ENCODE results near the gene C19orf25. TPM values are rescaled to one million over a fixed set of nuclear protein-coding genes. Genes with fewer than 3 reads are reported as not detected.
A peak's percentile ranks its signal among the peaks of the same experiment; 100 is the strongest.

C19orf25 gene
- total RNA-seq, 4 donors from 2014 or later = 21.6 to 43.6 (median 29.8) TPM

- whole genome bisulfite sequencing = 65% methylated on average over 27 of the region's 31 CpGs
- H3K27me3 ChIP-seq = peaks cover 0 to 90% (median 30%) of the 10 kb centered on the region in 4 donors
Observed at GRCh38 chr19:1525343-1525742, 46.3 kb upstream of the C19orf25 start.

GRCh38 chr19:1524972-1525325 lies 45.9 kb upstream of the C19orf25 start:
- WGBS = 54% methylated on average over 7 of the region's 17 CpGs
- peaks cover 9 to 16% (median 13%) of the 10 kb centered on the region in 4 donors for H3K4me1 ChIP-seq
- no peaks in the 10 kb centered on the region for H3K9me3 ChIP-seq
- intact Hi-C loops (cut with DNase I) = no loop called here
- H3K36me3 ChIP-seq = no peaks in the 10 kb centered on the region
- H3K4me3 ChIP-seq = no peak overlapping the region
- peaks cover 0 to 90% (median 30%) of the 10 kb centered on the region in 4 donors for H3K27me3 ChIP-seq
- no peak for DNase-seq (ENCODE audit: extremely low spot score)
- no peak overlapping the region for H3K27ac ChIP-seq (replicated peaks in 1 of 4)
- no peak for TF ChIP-seq EP300 (IDR thresholded peaks at IDR 0.05)
- no peak for TF ChIP-seq CTCF (IDR thresholded peaks at IDR 0.05)
- no peak for TF ChIP-seq POLR2AphosphoS5 (IDR thresholded peaks at IDR 0.05)
- no peak for TF ChIP-seq POLR2A (IDR thresholded peaks at IDR 0.05; ENCODE audit: low read depth)

More at GRCh38 chr19:1525343-1525742, 46.3 kb upstream of the C19orf25 start:
- H3K27ac ChIP-seq (replicated peaks in 1 of 4) = no peak overlapping the region
- H3K4me1 ChIP-seq = peaks cover 9 to 16% (median 13%) of the 10 kb centered on the region in 4 donors
- DNase-seq (ENCODE audit: extremely low spot score) = no peak
- no peak for TF ChIP-seq CTCF (IDR thresholded peaks at IDR 0.05)
- no peak for TF ChIP-seq POLR2A (IDR thresholded peaks at IDR 0.05; ENCODE audit: low read depth)
- no peak for TF ChIP-seq POLR2AphosphoS5 (IDR thresholded peaks at IDR 0.05)
- no peak for TF ChIP-seq EP300 (IDR thresholded peaks at IDR 0.05)
- no peak overlapping the region for H3K4me3 ChIP-seq
- no peaks in the 10 kb centered on the region for H3K9me3 ChIP-seq
- H3K36me3 ChIP-seq = no peaks in the 10 kb centered on the region
- intact Hi-C loops (cut with DNase I) = no loop called here

DNA sequence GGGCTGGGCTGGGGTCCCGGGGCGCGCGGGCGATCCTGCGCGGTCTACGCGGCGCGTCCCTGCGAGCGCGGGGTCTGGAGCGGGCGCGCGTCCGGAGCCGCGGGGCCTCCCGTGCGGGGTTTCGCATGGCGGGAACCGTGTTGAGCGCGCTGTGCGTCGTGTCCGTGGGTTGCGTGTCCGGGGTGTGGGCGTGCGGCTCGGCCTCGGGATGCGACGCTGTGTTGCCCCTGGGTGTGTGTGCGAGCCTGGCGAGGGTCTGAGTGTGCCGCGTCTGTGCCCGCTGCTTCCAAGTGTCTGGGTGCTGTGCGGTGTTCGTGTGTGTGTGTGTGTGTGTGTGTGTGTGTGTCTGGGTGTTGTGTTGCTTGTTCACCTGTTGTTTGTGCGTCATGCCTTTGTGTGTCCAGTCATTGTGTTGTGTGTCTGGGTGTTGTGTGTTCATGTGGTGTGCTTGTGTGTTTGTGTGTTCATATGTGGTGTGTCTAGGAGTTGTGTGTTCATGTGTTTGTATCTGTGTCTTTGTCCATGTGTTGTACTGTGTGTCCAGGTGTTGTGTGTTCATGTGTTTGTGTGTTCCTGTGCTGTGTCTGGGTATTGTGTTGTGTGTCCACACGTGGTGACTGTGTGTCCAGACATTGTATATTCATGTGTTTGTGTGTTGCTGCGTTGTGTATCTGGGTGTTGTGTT lies 45.4 kb upstream of the C19orf25 start:
- TF ChIP-seq EP300 (IDR thresholded peaks at IDR 0.05) = no peak
- no peak for TF ChIP-seq POLR2A (IDR thresholded peaks at IDR 0.05; ENCODE audit: low read depth)
- TF ChIP-seq CTCF (IDR thresholded peaks at IDR 0.05) = no peak
- no peak for TF ChIP-seq POLR2AphosphoS5 (IDR thresholded peaks at IDR 0.05)
- H3K36me3 ChIP-seq = no peaks in the 10 kb centered on the region
- WGBS = 12% methylated on average over 22 of the region's 49 CpGs
- no peak for DNase-seq (ENCODE audit: extremely low spot score)
- peaks cover 9 to 16% (median 13%) of the 10 kb centered on the region in 4 donors for H3K4me1 ChIP-seq
- no peaks in the 10 kb centered on the region for H3K9me3 ChIP-seq
- peaks cover 0 to 90% (median 30%) of the 10 kb centered on the region in 4 donors for H3K27me3 ChIP-seq
- peak overlapping the region; percentile 35 to 51 (median 36) for H3K4me3 ChIP-seq
- H3K27ac ChIP-seq (replicated peaks in 1 of 4) = no peak overlapping the region
- intact Hi-C loops (cut with DNase I) = no loop called here

DNA sequence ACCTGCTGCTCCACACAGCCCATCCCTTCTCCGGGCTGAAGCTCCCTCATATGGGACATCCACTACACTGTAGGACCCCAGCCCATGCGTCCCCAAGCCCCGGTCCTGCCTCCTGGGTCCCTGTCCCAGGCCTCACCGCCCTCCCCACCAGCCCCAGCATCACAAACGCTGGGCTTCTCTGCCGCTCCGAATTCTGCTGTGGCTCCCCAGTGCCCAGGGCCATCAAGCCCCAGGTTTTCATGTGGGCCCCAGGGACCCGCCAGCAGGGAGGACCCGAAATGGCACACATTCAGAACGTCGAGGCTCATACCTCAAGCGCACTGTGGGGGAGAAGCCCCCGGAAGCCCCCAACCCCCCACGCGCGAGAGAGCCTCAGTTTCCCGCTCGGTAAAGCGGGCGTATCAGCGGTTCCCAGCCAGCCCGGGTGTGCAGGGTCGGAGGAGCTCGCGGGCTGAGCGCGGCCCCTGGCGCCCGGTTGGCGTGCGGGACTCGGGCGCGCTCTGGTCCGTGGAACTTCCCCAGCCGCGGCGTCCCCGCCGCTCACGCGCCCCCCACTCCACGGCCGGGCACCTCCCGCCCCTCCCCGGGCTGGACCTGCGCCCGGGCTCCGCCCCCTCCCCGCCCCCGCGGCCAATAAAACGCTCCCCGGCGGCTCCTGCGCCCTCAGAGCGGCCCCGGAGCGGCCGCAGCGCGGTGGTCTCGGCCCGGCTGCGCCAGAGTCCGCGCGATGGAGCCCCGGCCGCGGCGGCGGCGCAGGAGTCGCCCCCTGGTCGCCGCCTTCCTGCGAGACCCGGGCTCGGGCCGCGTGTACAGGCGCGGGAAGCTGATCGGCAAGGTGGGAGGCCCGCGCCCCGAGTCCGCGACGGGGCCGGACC lies 44.6 kb upstream of the C19orf25 start, which contains the start of gene PLK5:
TSS of gene PLK5 (plus strand) at position 666 of the 875 bp plus-strand sequence. CDS start 2,920 bp downstream, outside the sequence.
- Histone ChIP-seq H3K27me3 (peaks cover 0 to 85% (median 30%) of the 10 kb centered on the region in 4 donors), H3K9me3 (no peaks in the 10 kb centered on the region), H3K4me3 (peak within 1 kb of the TSS; percentile 35 to 51 (median 36)), H3K27ac (replicated peaks in 1 of 4) (no peak within 1 kb of the TSS), H3K4me1 (peaks cover 9 to 16% (median 13%) of the 10 kb centered on the region in 4 donors), H3K36me3 (no peaks in the 10 kb centered on the region)
- intact Hi-C loops (cut with DNase I) = no loop called here
- no peak for TF ChIP-seq POLR2AphosphoS5 (IDR thresholded peaks at IDR 0.05)
- no peak for TF ChIP-seq EP300 (IDR thresholded peaks at IDR 0.05)
- DNase-seq (ENCODE audit: extremely low spot score) = no peak
- 25% methylated on average over 27 of the region's 92 CpGs for WGBS

DNA sequence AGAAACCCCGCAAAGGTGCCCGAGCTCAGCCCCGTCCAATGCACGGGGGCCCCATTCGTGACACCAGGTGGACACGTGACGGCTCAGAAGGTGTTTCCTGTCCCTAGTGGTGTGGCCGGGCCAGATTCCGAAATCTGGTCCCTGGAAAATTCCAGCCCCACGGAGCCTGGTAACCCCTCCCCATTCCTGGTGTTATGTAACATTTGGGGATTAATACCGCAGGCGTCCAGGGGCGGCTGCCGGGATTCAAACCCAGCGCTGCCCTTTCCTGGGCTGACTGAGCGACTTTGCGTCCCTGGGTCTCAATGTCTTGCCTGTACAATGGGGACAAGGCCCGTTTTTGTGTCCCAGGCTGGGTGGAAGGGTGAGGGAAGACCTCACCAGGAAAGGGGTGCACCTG lies 43.8 kb upstream of the C19orf25 start:
- H3K27ac ChIP-seq (replicated peaks in 1 of 4) = no peak overlapping the region
- peaks cover 9 to 16% (median 13%) of the 10 kb centered on the region in 4 donors for H3K4me1 ChIP-seq
- intact Hi-C loops (cut with DNase I) = no loop called here
- TF ChIP-seq EP300 (IDR thresholded peaks at IDR 0.05) (no peak), CTCF (IDR thresholded peaks at IDR 0.05) (no peak), POLR2AphosphoS5 (IDR thresholded peaks at IDR 0.05) (no peak), POLR2A (IDR thresholded peaks at IDR 0.05; ENCODE audit: low read depth) (no peak)
- H3K9me3 ChIP-seq = no peaks in the 10 kb centered on the region
- H3K27me3 ChIP-seq = peaks cover 0 to 83% (median 30%) of the 10 kb centered on the region in 4 donors
- DNase-seq (ENCODE audit: extremely low spot score) = no peak
- 92% methylated on average over 6 of the region's 18 CpGs for WGBS
- H3K4me3 ChIP-seq = no peak overlapping the region
- H3K36me3 ChIP-seq = no peaks in the 10 kb centered on the region

All from esophagus muscularis mucosa (tissue), 4 donors.